Activated B cell treated with CpG ODN at 0.5 μM for 24 hours (primary cell): Measurements from ENCODE around the gene SEMA3D. TPM values are rescaled to one million over a fixed set of nuclear protein-coding genes. Genes with fewer than 3 reads are reported as not detected.

Experiments
- ATAC-seq: fragments of 200-7000 bp; cut with Tn5 transposase; one replicate; pipeline ENCODE4 v1.10.0; 2021; ENCODE audit warnings: low read depth, mild to moderate bottlenecking, moderate library complexity
- CTCF ChIA-PET: fragments of 350-600 bp; sonication (Branson Sonifier 250); formaldehyde crosslinking; loops from one replicate; lab custom pipeline; 2021; ENCODE audit warnings: antibody characterized with exemption; lab: Charles Lee
- POLR2A ChIA-PET: fragments of 350-600 bp; sonication (Branson Sonifier 250); formaldehyde crosslinking; loops from one replicate; lab custom pipeline; 2021; ENCODE audit warnings: antibody characterized with exemption; lab: Charles Lee
- DNase-seq: peaks from one replicate; pipeline ENCODE4 v3.0.0; 2022
- H3K27ac Mint-ChIP-seq: one replicate; pipeline ENCODE4 v1.8.0; 2020; ENCODE audit warnings: mixed read lengths
- H3K27me3 Mint-ChIP-seq: one replicate; pipeline ENCODE4 v1.8.0; 2021; ENCODE audit warnings: mixed read lengths
- H3K36me3 Mint-ChIP-seq: one replicate; pipeline ENCODE4 v1.8.0; 2021; ENCODE audit warnings: low read depth, mixed read lengths
- H3K4me1 Mint-ChIP-seq: one replicate; pipeline ENCODE4 v1.8.0; 2021; ENCODE audit warnings: mixed read lengths
- H3K4me3 Mint-ChIP-seq: one replicate; pipeline ENCODE4 v1.8.0; 2020; ENCODE audit warnings: mild to moderate bottlenecking, mixed read lengths
- H3K9me3 Mint-ChIP-seq: one replicate; pipeline ENCODE4 v1.8.0; 2020; ENCODE audit warnings: mixed read lengths
- intact Hi-C: fragments of 100-400 bp; cut with micrococcal nuclease; formaldehyde crosslinking; loops from one replicate; pipeline ENCODE4 v1.15.1; 2024
- total RNA-seq: library from RNA; stranded (reverse); gene quantifications from 2 replicates; pipeline ENCODE4 v1.2.3, GENCODE V29; 2022
- TF ChIP-seq, protein P1 (sequence below): fragments of 200-600 bp; IDR thresholded peaks from one replicate; pipeline ENCODE4 v1.8.0; 2022; ENCODE audit warnings: antibody characterized with exemption, mild to moderate bottlenecking

The SEMA3D gene
- total RNA-seq: not detected in 2 replicates

DNA sequence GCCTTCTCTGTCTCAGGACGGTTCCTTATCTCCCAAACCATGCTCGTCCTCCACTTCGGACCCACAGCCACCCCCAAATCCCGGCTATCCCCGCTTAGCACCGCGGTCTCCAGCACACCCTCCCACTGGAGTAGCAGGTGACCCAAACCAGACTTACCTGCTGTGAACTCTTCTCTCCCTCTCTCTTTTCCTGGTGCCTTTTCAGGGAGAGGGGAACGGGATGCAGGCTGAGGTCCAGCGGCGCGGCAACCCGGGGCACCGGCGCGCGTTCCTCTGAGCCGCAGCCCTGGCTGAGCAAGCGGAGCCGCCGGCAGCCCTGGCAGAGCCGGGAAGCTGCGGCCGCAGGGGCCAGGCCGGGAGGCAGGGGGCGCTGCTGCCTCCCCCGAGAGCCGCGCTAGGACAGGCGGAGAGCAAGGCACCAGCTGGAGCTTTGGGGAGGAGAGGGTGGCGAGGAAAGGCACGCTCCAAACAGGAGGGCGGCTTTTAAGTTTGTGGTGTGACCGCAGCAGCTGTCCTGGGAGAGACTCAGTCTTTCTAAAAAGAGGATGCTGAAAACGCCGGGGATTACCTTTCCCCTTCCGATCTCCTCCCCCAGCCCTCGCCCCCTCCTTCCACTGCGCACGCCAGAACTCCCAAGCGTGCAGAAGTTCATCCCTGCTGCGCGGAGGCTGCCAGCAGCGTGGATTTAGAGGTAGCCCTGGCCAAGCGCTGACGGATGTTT is at the start of gene SEMA3D:
Gene SEMA3D, minus strand, starts transcription at position 536 of the 721 bp plus-strand sequence. CDS start 65,165 bp downstream, outside the sequence.
- Mint-ChIP-seq H3K4me1 (peaks cover 21% of the 10 kb centered on the region), H3K9me3 (no peaks in the 10 kb centered on the region), H3K36me3 (no peaks in the 10 kb centered on the region), H3K27me3 (peaks cover 22% of the 10 kb centered on the region), H3K4me3 (peak within 1 kb of the TSS; percentile 83), H3K27ac (no peak within 1 kb of the TSS)
- CTCF ChIA-PET: interaction anchor here (0.6 to 2.0 kb wide), 10 partner anchors 9 to 368 kb away, joined by 3 to 18 read pairs (median 4); no protein-coding TSS in a partner anchor
- POLR2A ChIA-PET: no interaction called here
- DNase-seq (peak; percentile 61), ATAC-seq (peak; percentile 91)
- intact Hi-C loops: loop anchor here (1.0 to 10.0 kb wide), 4 partner anchors 138 to 368 kb away; no protein-coding TSS in a partner anchor
- TF ChIP-seq, protein P1, sequence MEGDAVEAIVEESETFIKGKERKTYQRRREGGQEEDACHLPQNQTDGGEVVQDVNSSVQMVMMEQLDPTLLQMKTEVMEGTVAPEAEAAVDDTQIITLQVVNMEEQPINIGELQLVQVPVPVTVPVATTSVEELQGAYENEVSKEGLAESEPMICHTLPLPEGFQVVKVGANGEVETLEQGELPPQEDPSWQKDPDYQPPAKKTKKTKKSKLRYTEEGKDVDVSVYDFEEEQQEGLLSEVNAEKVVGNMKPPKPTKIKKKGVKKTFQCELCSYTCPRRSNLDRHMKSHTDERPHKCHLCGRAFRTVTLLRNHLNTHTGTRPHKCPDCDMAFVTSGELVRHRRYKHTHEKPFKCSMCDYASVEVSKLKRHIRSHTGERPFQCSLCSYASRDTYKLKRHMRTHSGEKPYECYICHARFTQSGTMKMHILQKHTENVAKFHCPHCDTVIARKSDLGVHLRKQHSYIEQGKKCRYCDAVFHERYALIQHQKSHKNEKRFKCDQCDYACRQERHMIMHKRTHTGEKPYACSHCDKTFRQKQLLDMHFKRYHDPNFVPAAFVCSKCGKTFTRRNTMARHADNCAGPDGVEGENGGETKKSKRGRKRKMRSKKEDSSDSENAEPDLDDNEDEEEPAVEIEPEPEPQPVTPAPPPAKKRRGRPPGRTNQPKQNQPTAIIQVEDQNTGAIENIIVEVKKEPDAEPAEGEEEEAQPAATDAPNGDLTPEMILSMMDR: no peak

DNA sequence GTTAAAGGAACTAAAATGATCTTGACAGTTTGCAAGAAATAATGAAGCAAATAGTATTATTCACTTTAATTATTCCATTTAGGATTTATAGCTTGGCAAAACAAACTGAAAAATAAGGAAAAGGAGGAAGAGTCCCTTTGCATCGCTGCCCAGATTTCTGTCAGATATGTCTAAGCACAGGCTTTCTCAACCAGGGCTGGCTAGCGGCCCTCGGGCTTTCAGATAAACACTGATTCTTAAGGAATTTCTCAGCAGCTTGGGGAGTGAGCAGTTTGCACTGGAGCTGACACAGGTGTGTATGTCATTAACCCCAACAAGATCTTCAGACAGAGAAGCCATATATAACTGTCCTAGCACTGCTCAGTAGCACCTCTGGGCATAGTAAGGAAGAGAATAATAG is 47.9 kb upstream of the SEMA3D start:
- ChIA-PET CTCF (no interaction called here), POLR2A (no interaction called here)
- ATAC-seq: no peak
- peaks cover 14% of the 10 kb centered on the region for H3K4me1 Mint-ChIP-seq
- TF ChIP-seq, protein P1: no peak
- intact Hi-C loops: no loop called here
- H3K27ac Mint-ChIP-seq: no peak overlapping the region
- peaks cover 13% of the 10 kb centered on the region for H3K9me3 Mint-ChIP-seq
- no peak overlapping the region for H3K4me3 Mint-ChIP-seq
- DNase-seq: no peak
- no peaks in the 10 kb centered on the region for H3K27me3 Mint-ChIP-seq
- H3K36me3 Mint-ChIP-seq: no peaks in the 10 kb centered on the region

DNA sequence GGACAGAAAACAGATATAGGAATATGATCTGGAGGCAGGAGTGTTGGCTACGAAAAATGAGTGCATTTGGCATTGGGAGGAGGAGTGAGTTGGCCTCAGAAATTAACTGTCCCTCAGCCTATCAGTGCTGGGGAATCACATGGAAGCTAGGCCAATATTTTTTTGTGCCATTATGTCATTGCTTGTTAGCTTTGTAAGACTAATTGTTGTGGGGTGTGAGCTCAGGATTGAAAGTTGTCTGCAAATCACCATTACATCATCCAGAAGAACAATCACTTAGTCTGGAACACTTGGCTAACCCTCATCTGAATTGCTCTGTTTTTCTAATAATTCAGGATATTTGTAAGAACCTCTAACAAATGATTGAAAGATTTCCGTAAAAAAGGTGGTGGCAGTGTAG is 45.2 kb upstream of the SEMA3D start:
- Mint-ChIP-seq H3K4me1 (peaks cover 20% of the 10 kb centered on the region), H3K4me3 (no peak overlapping the region), H3K9me3 (peaks cover 15% of the 10 kb centered on the region), H3K27ac (no peak overlapping the region), H3K36me3 (no peaks in the 10 kb centered on the region), H3K27me3 (no peaks in the 10 kb centered on the region)
- TF ChIP-seq, protein P1: no peak
- DNase-seq (no peak), ATAC-seq (no peak)
- intact Hi-C loops: no loop called here
- ChIA-PET CTCF (no interaction called here), POLR2A (no interaction called here)

DNA sequence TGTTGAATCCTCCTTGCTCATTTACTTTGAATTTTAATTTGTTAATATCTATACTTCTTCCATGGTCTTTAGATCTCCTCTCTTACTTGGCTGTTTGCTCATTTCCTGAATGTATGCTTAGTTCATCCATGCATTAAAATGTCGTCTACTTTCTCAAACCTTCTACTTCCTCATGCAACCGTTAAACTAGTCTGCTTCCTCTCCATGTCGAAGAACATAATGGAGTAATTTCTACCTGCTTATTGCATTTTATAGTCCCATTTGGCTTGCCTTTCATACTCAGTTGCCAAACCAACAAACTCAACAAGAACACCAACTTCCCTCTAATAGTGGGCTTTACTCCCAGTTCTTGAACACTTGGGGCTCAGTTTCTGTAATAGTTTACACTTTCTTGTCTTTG is 43.8 kb upstream of the SEMA3D start:
- peak; percentile 65 for ATAC-seq
- peak overlapping the region; percentile 16 for H3K27ac Mint-ChIP-seq
- DNase-seq: no peak
- peaks cover 15% of the 10 kb centered on the region for H3K9me3 Mint-ChIP-seq
- TF ChIP-seq, protein P1: no peak
- POLR2A ChIA-PET: no interaction called here
- peaks cover 20% of the 10 kb centered on the region for H3K4me1 Mint-ChIP-seq
- H3K4me3 Mint-ChIP-seq: peak overlapping the region; percentile 46
- no peaks in the 10 kb centered on the region for H3K36me3 Mint-ChIP-seq
- intact Hi-C loops: loop anchor here (1.0 kb wide), 1 partner anchor 63 kb away; no protein-coding TSS in a partner anchor
- H3K27me3 Mint-ChIP-seq: no peaks in the 10 kb centered on the region
- CTCF ChIA-PET: no interaction called here

DNA sequence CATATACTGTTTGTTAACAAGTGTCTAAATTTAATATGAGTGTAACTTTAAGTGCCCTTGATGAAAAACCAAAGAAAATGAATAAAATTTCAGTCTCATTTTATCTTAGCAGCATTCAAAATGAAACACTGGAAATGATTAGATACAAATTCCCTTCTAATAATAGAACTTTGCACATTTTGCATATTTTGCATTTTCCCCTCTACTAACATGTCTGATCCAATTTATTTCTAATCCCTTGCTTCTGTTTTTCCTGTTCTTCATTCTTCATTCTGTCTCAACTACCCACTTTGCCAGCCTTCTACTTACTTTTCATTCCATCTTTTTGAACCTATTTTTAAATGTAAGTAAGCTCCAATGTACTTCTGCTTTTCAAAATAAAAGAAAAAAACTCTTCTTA is 42.7 kb upstream of the SEMA3D start:
- peaks cover 20% of the 10 kb centered on the region for H3K4me1 Mint-ChIP-seq
- ChIA-PET CTCF (no interaction called here), POLR2A (no interaction called here)
- H3K4me3 Mint-ChIP-seq: no peak overlapping the region
- peaks cover 15% of the 10 kb centered on the region for H3K9me3 Mint-ChIP-seq
- H3K27ac Mint-ChIP-seq: no peak overlapping the region
- no peaks in the 10 kb centered on the region for H3K27me3 Mint-ChIP-seq
- TF ChIP-seq, protein P1: no peak
- intact Hi-C loops: no loop called here
- DNase-seq (no peak), ATAC-seq (no peak)
- no peaks in the 10 kb centered on the region for H3K36me3 Mint-ChIP-seq
